ENCODE measurements around the gene TNFAIP8. TPM values are rescaled to one million over a fixed set of nuclear protein-coding genes. Genes with fewer than 3 reads are reported as not detected.

TNFAIP8 gene
- total RNA-seq, 1 donor from 2014 or later: 18.8 TPM

DNA sequence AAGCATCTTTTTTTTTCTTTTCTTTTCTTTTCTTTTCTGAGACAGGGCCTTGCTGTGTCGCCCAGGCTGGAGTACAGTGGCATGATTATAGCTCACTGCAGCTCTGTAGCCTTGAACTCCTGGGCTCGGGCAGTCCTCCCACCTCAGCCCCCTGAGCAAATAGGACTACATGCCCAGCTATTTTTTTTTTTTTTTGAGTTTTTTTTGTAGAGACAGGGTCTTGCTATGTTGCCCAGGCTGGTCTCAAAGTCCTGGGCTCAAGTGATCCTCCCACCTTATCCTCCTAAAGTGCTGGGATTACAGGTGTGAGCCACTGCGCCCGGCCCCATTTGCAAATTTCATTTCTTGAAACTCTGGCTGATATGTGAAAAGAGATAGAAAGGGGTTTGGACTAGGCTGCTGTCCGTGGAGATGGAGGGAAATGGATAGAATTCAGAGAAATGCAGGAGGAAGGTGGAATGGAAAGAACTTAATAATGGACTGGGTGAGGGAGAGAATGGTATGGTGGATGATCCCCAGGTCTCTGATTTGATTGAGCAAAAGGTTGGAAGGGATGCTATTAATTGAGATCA, 32.9 kb downstream of the TNFAIP8 start:
- Histone ChIP-seq H3K4me3 (ENCODE audit: low read length in 3 of 3) (no peak overlapping the region), H3K9me3 (ENCODE audit: control insufficient read depth in 3 of 3, low read length in 3 of 3) (no peaks in the 10 kb centered on the region), H3K9ac (ENCODE audit: low read depth in 1 of 3, low read length in 3 of 3) (no peak overlapping the region), H3K27ac (ENCODE audit: low read depth, low read length) (no peak overlapping the region), H3K4me1 (ENCODE audit: control insufficient read depth in 3 of 3, insufficient read depth in 3 of 3, low read length in 3 of 3) (no peaks in the 10 kb centered on the region), H3K36me3 (ENCODE audit: control insufficient read depth in 3 of 3, insufficient read depth in 3 of 3, low read length in 3 of 3) (no peaks in the 10 kb centered on the region), H3K27me3 (ENCODE audit: control insufficient read depth in 3 of 3, insufficient read depth in 3 of 3, low read length in 3 of 3) (no peaks in the 10 kb centered on the region)

DNA sequence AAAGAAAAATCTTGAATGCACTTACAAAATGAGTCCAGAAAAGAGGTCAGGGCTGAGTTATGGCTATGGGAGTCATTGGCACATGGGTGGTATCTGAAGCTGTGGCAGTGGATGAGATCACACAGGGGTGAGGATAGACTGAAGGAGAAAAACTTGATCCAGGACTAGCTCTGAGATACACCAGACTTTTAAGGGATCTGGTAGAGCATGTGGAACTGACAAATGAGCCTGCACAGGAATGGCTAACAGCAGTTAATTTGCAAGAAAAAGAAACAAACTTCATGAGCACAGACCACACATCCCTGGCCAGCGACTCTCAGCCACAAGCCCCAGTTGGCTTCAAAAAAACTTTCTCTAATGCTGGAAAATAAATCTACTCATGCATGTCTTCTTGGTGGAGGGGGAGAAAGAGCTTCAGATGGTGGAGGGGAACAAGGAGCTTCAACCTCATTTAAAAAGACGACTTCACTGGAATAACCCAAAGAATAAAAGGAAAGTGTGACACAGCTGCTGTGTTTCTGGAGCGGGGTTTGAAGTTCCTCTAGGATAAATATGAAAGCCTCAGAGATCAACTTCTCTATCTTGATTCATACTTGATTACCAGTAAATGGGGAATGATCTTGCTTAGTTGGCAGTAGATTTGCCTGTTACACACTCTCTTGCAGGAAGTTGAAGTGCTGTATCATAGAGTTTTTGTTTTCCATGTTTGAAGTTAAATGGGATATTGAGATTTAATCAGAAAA, 33.6 kb downstream of the TNFAIP8 start:
- Histone ChIP-seq H3K27me3 (ENCODE audit: control insufficient read depth in 3 of 3, insufficient read depth in 3 of 3, low read length in 3 of 3) (no peaks in the 10 kb centered on the region), H3K36me3 (ENCODE audit: control insufficient read depth in 3 of 3, insufficient read depth in 3 of 3, low read length in 3 of 3) (no peaks in the 10 kb centered on the region), H3K4me3 (ENCODE audit: low read length in 3 of 3) (no peak overlapping the region), H3K4me1 (ENCODE audit: control insufficient read depth in 3 of 3, insufficient read depth in 3 of 3, low read length in 3 of 3) (no peaks in the 10 kb centered on the region), H3K27ac (ENCODE audit: low read depth, low read length) (no peak overlapping the region), H3K9ac (ENCODE audit: low read depth in 1 of 3, low read length in 3 of 3) (no peak overlapping the region), H3K9me3 (ENCODE audit: control insufficient read depth in 3 of 3, low read length in 3 of 3) (no peaks in the 10 kb centered on the region)

GRCh38 chr5:119390404-119390803, 34.6 kb downstream of the TNFAIP8 start:
- Histone ChIP-seq H3K9ac (ENCODE audit: low read depth in 1 of 3, low read length in 3 of 3) (no peak overlapping the region), H3K4me1 (ENCODE audit: control insufficient read depth in 3 of 3, insufficient read depth in 3 of 3, low read length in 3 of 3) (no peaks in the 10 kb centered on the region), H3K27me3 (ENCODE audit: control insufficient read depth in 3 of 3, insufficient read depth in 3 of 3, low read length in 3 of 3) (no peaks in the 10 kb centered on the region), H3K4me3 (ENCODE audit: low read length in 3 of 3) (no peak overlapping the region), H3K36me3 (ENCODE audit: control insufficient read depth in 3 of 3, insufficient read depth in 3 of 3, low read length in 3 of 3) (no peaks in the 10 kb centered on the region), H3K9me3 (ENCODE audit: control insufficient read depth in 3 of 3, low read length in 3 of 3) (no peaks in the 10 kb centered on the region), H3K27ac (ENCODE audit: low read depth, low read length) (no peak overlapping the region)

- Histone ChIP-seq H3K36me3 (ENCODE audit: control insufficient read depth in 3 of 3, insufficient read depth in 3 of 3, low read length in 3 of 3) (no peaks in the 10 kb centered on the region), H3K4me1 (ENCODE audit: control insufficient read depth in 3 of 3, insufficient read depth in 3 of 3, low read length in 3 of 3) (no peaks in the 10 kb centered on the region), H3K9ac (ENCODE audit: low read depth in 1 of 3, low read length in 3 of 3) (no peak overlapping the region), H3K27me3 (ENCODE audit: control insufficient read depth in 3 of 3, insufficient read depth in 3 of 3, low read length in 3 of 3) (no peaks in the 10 kb centered on the region), H3K27ac (ENCODE audit: low read depth, low read length) (no peak overlapping the region), H3K9me3 (ENCODE audit: control insufficient read depth in 3 of 3, low read length in 3 of 3) (no peaks in the 10 kb centered on the region), H3K4me3 (ENCODE audit: low read length in 3 of 3) (no peak overlapping the region)
Measured at GRCh38 chr5:119393201-119393691, 37.4 kb downstream of the TNFAIP8 start.

DNA sequence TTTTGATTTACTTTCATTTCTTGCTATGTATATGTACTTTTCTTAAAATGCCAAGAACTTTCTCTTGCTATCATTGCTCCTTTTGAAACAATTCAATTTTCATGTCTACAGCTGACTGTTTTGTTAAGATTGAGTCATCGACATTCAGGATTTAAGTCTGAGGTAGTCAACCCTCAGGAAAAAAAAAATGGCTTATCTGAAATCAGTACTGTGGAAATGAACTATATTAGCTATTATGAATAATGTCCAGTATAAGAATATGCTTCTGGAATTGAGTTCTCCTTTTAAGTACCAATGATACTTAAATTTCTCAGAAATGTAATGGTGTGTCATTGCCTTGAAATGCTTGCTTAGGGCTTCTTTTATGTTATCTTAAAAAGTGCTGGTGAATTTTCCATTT, 37.9 kb downstream of the TNFAIP8 start:
- no peak overlapping the region for H3K9ac ChIP-seq (ENCODE audit: low read depth in 1 of 3, low read length in 3 of 3)
- no peak overlapping the region for H3K27ac ChIP-seq (ENCODE audit: low read depth, low read length)
- H3K4me1 ChIP-seq (ENCODE audit: control insufficient read depth in 3 of 3, insufficient read depth in 3 of 3, low read length in 3 of 3): no peaks in the 10 kb centered on the region
- H3K4me3 ChIP-seq (ENCODE audit: low read length in 3 of 3): no peak overlapping the region
- H3K27me3 ChIP-seq (ENCODE audit: control insufficient read depth in 3 of 3, insufficient read depth in 3 of 3, low read length in 3 of 3): no peaks in the 10 kb centered on the region
- no peaks in the 10 kb centered on the region for H3K9me3 ChIP-seq (ENCODE audit: control insufficient read depth in 3 of 3, low read length in 3 of 3)
- no peaks in the 10 kb centered on the region for H3K36me3 ChIP-seq (ENCODE audit: control insufficient read depth in 3 of 3, insufficient read depth in 3 of 3, low read length in 3 of 3)

DNA sequence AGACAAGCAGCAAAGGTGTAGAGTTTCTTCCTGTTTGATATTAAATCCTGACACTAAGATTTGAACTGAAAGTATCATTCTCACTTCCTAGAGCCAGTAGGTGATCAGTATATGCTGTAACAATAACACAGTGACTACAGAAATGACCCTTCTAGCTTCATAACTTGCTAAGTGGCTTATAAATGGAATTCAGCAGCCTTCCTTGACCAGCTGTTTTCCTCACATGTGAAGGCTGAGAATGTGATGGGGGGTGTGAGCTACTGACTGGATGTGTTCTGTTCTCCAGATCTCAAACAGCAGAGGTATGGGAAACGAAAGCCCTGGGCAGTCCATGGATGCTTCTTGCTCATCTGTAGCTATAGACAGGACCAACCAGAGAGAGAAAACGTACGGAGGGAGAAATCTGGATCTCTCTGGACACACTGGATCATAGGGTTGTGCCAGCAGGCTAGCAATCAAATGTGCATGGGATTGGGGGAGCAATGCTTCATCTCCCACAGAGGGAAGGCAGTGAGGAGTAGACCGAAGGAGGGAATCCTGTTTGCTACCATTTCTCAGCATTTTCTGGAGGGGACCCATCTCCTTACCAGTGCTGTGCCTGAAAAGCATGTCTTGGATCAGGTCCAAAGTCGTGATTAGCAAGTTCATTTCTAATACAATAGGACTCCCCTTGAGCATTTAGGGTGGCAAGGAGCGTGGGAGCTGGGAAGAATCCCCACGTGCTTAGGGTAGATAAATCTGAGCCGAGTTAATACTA, 39.4 kb downstream of the TNFAIP8 start:
- no peaks in the 10 kb centered on the region for H3K9me3 ChIP-seq (ENCODE audit: control insufficient read depth in 3 of 3, low read length in 3 of 3)
- no peaks in the 10 kb centered on the region for H3K4me1 ChIP-seq (ENCODE audit: control insufficient read depth in 3 of 3, insufficient read depth in 3 of 3, low read length in 3 of 3)
- H3K36me3 ChIP-seq (ENCODE audit: control insufficient read depth in 3 of 3, insufficient read depth in 3 of 3, low read length in 3 of 3): no peaks in the 10 kb centered on the region
- H3K9ac ChIP-seq (ENCODE audit: low read depth in 1 of 3, low read length in 3 of 3): no peak overlapping the region
- no peaks in the 10 kb centered on the region for H3K27me3 ChIP-seq (ENCODE audit: control insufficient read depth in 3 of 3, insufficient read depth in 3 of 3, low read length in 3 of 3)
- H3K27ac ChIP-seq (ENCODE audit: low read depth, low read length): no peak overlapping the region
- H3K4me3 ChIP-seq (ENCODE audit: low read length in 3 of 3): no peak overlapping the region

DNA sequence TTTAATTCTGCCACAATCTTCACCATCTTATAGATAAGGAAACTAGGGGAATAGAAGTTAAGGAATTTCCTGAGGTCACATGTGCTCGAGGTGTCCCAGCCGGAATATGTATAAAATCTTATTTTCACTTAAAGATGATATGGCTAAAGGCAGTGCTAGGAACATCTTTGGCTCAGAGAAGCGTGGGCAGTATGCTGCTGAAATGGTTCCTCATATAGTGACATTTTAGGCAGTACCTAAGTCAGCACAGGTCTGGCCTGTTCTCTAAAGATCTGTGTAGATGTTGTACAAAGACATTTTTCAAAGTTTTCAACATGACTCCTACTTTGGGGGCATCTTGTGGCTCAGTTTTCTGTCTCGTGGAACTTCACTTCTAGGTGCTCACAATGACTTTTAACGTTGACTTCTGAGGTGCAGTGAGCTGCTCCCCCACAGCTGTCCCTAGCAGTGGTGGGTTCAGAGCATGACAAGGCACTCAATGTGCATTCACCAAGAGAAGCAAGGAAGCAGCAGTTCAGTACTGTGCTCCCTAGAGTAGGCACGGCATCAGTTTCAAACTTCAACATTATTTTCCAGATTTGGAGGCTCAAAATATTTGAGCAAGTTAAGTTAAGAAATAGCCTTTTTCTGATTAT, 40.3 kb downstream of the TNFAIP8 start:
- Histone ChIP-seq H3K9ac (ENCODE audit: low read depth in 1 of 3, low read length in 3 of 3) (no peak overlapping the region), H3K27me3 (ENCODE audit: control insufficient read depth in 3 of 3, insufficient read depth in 3 of 3, low read length in 3 of 3) (no peaks in the 10 kb centered on the region), H3K36me3 (ENCODE audit: control insufficient read depth in 3 of 3, insufficient read depth in 3 of 3, low read length in 3 of 3) (no peaks in the 10 kb centered on the region), H3K9me3 (ENCODE audit: control insufficient read depth in 3 of 3, low read length in 3 of 3) (no peaks in the 10 kb centered on the region), H3K4me3 (ENCODE audit: low read length in 3 of 3) (no peak overlapping the region), H3K27ac (ENCODE audit: low read depth, low read length) (no peak overlapping the region), H3K4me1 (ENCODE audit: control insufficient read depth in 3 of 3, insufficient read depth in 3 of 3, low read length in 3 of 3) (no peaks in the 10 kb centered on the region)

GRCh38 chr5:119397518-119398380, 41.9 kb downstream of the TNFAIP8 start:
- no peaks in the 10 kb centered on the region for H3K4me1 ChIP-seq (ENCODE audit: control insufficient read depth in 3 of 3, insufficient read depth in 3 of 3, low read length in 3 of 3)
- no peaks in the 10 kb centered on the region for H3K27me3 ChIP-seq (ENCODE audit: control insufficient read depth in 3 of 3, insufficient read depth in 3 of 3, low read length in 3 of 3)
- H3K27ac ChIP-seq (ENCODE audit: low read depth, low read length): peak overlapping the region; percentile 31
- H3K9me3 ChIP-seq (ENCODE audit: control insufficient read depth in 3 of 3, low read length in 3 of 3): no peaks in the 10 kb centered on the region
- no peaks in the 10 kb centered on the region for H3K36me3 ChIP-seq (ENCODE audit: control insufficient read depth in 3 of 3, insufficient read depth in 3 of 3, low read length in 3 of 3)
- H3K4me3 ChIP-seq (ENCODE audit: low read length in 3 of 3): no peak overlapping the region
- no peak overlapping the region for H3K9ac ChIP-seq (ENCODE audit: low read depth in 1 of 3, low read length in 3 of 3)

- Histone ChIP-seq H3K9me3 (ENCODE audit: control insufficient read depth in 3 of 3, low read length in 3 of 3) (no peaks in the 10 kb centered on the region), H3K27ac (ENCODE audit: low read depth, low read length) (peak overlapping the region; percentile 34), H3K27me3 (ENCODE audit: control insufficient read depth in 3 of 3, insufficient read depth in 3 of 3, low read length in 3 of 3) (no peaks in the 10 kb centered on the region), H3K4me1 (ENCODE audit: control insufficient read depth in 3 of 3, insufficient read depth in 3 of 3, low read length in 3 of 3) (no peaks in the 10 kb centered on the region), H3K9ac (ENCODE audit: low read depth in 1 of 3, low read length in 3 of 3) (no peak overlapping the region), H3K36me3 (ENCODE audit: control insufficient read depth in 3 of 3, insufficient read depth in 3 of 3, low read length in 3 of 3) (no peaks in the 10 kb centered on the region), H3K4me3 (ENCODE audit: low read length in 3 of 3) (peak overlapping the region in 1 of 3 donors; percentile 21)
Measured at GRCh38 chr5:119398727-119399466, 43.1 kb downstream of the TNFAIP8 start.

Data from skeletal muscle tissue (tissue), 4 donors.